Activated CD4-positive, CD25-positive, alpha-beta regulatory T cell treated with anti-CD3 and anti-CD28 coated beads, Interleukin-2, amount 50 U/mL, for 72 hours (primary cell): ENCODE data around the gene NPM1.
"Not testable (repeated sequence)": the region's sequence is repeated elsewhere in the genome, so short reads cannot be mapped to it uniquely, and the experiment has no call there.

Experiments used
- DNase-seq: peaks from one replicate; pipeline ENCODE4 v3.0.0; 2021

Gene NPM1

GRCh38 chr5:171387345-171387969 is at the start of gene NPM1:
Gene NPM1 (plus strand): TSS chr5:171387849. CDS start chr5:171387949, 100 bp downstream.
- DNase-seq = peak; percentile 98

- DNase-seq = no peak
Measured at GRCh38 chr5:171340042-171340441, 47.6 kb upstream of the NPM1 start.

GRCh38 chr5:171340491-171340890 is 47.2 kb upstream of the NPM1 start:
- DNase-seq = no peak

- no peak for DNase-seq
Measured at GRCh38 chr5:171342362-171343111, 45.1 kb upstream of the NPM1 start.

GRCh38 chr5:171344936-171345608 is 42.6 kb upstream of the NPM1 start:
- DNase-seq = no peak

- DNase-seq = no peak
Measured at GRCh38 chr5:171351536-171352073, 36.0 kb upstream of the NPM1 start.

- DNase-seq = no peak
Measured at GRCh38 chr5:171355302-171355724, 32.3 kb upstream of the NPM1 start.

- DNase-seq = no peak
Measured at GRCh38 chr5:171357843-171358242, 29.8 kb upstream of the NPM1 start.

- DNase-seq = not testable (repeated sequence)
Measured at GRCh38 chr5:171361151-171361550, 26.5 kb upstream of the NPM1 start.

GRCh38 chr5:171363249-171363648 is 24.4 kb upstream of the NPM1 start:
- DNase-seq = not testable (repeated sequence)

GRCh38 chr5:171363846-171364245 is 23.8 kb upstream of the NPM1 start:
- no peak for DNase-seq

- DNase-seq = no peak
Measured at GRCh38 chr5:171365351-171365750, 22.3 kb upstream of the NPM1 start.

GRCh38 chr5:171366645-171367044 is 21.0 kb upstream of the NPM1 start:
- DNase-seq = no peak

- DNase-seq = no peak
Measured at GRCh38 chr5:171367424-171368370, 20.0 kb upstream of the NPM1 start.

- no peak for DNase-seq
Measured at GRCh38 chr5:171369056-171369455, 18.6 kb upstream of the NPM1 start.

GRCh38 chr5:171369898-171370297 is 17.8 kb upstream of the NPM1 start:
- DNase-seq = no peak

GRCh38 chr5:171370881-171371280 is 16.8 kb upstream of the NPM1 start:
- DNase-seq = not testable (repeated sequence)

GRCh38 chr5:171371326-171371725 is 16.3 kb upstream of the NPM1 start:
- DNase-seq = no peak

GRCh38 chr5:171379961-171380360 is 7.7 kb upstream of the NPM1 start:
- no peak for DNase-seq

- DNase-seq = not testable (repeated sequence)
Measured at GRCh38 chr5:171384416-171384815, 3.2 kb upstream of the NPM1 start.

GRCh38 chr5:171384999-171385398 is 2.6 kb upstream of the NPM1 start:
- not testable (repeated sequence) for DNase-seq

GRCh38 chr5:171386006-171386671 is 1.5 kb upstream of the NPM1 start:
- no peak for DNase-seq
